HG03175 (cell line): ENCODE results near the gene HLA-DOB.

Source experiments
- ATAC-seq: cut with Tn5 transposase; IDR thresholded peaks from one replicate; pipeline ENCODE4 v1.9.1; 2021; ENCODE audit warnings: mild to moderate bottlenecking, moderate library complexity; ENCODE audit not compliant: unreplicated experiment

HLA-DOB gene

DNA sequence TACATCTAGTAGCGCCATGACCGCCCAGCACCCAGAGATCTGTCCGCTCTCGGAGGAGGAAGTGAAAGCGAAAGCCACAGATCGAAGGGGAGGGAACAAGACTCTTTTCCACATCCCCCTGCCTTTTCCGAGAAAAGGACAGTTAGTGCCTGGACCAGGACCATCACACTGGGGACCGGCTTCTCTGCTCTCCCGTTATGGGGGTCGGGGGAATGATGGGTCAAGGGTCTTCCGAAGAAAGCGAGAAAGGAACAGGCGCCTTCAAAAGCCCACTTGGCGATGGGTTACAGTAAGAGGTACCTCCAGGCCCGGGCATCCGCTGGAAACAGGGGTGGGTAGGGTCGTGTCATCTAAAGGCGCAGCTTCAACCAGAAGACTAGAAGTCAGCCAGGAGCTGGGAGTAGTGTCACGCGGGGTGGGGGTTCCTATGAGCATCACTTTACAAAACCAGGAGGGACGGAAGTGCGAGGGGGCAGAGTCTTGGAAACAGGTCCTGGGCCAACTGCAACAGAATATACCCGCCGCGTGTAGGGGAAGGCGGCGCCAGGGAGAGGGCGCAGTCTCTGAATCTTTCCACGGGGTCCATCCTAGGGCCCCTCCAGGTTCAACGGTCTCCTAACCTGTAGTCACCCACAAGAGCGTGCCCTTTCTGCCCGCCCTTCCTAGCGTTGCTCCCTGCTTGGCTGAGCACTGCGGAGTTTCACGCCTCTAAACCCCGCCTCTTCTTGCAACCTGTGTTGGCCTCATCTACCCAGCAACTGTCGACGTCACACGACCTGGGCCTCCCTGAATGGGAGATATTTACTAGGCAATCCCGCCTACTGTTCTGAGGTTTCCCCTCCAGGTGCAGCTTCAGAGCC lies 27.4 kb upstream of the HLA-DOB start, which contains the start of gene PSMB8:
Gene PSMB8 (minus strand): TSS at position 69 of the 860 bp plus-strand sequence. CDS start 51 bp downstream, at position 18.
- ATAC-seq = peak; percentile 79

DNA sequence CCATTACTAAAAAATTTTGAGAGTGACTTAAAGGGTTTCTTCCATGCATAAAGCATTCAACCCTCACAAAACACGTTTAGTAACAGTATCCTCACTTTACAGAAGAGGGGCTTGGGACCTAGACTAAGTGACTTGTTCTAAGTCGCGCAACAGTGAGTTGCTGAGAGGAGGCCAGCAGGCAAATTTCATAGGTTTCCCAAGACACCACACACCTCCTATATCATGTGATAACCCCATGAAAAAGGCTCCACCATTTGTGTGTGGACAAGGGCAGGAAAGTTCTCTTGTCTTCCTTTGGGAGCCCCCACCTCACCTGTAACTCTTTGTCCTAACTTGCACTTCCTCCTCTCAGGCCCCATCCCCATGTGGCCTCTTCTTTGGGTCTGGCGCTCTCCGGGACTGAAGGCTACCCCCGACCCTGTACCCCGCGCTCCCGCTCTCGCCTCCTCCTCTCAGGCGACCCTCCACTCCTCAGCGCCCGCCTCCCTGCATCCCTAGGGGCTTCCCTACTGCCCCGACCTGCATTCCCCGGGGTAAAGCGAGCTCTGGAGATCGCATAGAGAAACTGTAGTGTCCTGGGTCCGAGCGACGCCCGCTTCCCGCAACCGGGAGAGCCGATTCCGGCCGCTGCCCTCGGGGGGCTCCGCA lies 26.7 kb upstream of the HLA-DOB start:
- no peak for ATAC-seq

DNA sequence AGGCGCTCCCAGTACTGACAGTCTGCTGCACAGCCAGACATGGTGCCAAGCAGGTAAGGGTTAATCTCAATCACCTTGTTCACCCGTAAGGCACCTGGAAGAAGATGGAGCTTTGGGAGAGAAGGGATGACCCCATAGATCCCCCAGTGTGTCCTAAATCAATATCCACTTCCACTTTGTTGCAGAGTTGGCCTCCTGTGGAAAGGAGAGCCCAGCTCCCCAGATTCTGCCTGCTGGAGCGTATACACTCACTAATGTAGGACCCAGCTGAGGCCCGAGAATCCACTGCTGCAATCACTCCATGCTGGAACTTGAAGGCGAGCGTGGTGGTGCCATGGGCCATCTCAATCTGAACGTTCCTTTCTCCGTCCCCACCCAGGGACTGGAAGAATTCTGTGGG lies 25.9 kb upstream of the HLA-DOB start:
- ATAC-seq = no peak

DNA sequence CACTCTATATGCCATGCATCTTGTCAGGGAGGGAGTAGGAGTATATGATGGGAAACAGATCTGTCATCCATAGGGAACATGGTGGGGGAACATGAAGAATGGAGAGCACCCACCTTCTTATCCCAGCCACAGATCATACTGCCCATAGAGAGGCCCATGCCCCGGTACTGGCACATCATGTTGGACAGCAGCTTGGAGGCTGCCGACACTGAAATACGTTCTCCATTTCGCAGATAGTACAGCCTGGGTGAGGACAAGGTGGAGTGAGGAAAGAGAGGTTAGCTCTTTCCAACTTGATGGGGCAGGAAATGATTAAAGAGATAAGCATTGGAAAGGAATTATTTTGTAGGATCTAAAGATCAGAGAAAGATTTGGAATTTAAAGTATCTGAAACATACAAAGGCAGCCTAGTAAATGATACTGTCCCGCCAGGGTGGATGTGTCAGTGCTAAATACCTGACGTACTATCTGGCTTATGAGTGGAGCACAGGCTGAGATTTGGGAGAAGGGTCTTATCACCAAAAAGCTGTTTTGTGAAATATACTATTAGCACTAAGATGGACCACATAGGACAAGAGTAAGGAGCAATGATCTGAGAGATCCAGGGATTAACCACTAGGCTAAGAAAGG lies 25.3 kb upstream of the HLA-DOB start:
- ATAC-seq = no peak

DNA sequence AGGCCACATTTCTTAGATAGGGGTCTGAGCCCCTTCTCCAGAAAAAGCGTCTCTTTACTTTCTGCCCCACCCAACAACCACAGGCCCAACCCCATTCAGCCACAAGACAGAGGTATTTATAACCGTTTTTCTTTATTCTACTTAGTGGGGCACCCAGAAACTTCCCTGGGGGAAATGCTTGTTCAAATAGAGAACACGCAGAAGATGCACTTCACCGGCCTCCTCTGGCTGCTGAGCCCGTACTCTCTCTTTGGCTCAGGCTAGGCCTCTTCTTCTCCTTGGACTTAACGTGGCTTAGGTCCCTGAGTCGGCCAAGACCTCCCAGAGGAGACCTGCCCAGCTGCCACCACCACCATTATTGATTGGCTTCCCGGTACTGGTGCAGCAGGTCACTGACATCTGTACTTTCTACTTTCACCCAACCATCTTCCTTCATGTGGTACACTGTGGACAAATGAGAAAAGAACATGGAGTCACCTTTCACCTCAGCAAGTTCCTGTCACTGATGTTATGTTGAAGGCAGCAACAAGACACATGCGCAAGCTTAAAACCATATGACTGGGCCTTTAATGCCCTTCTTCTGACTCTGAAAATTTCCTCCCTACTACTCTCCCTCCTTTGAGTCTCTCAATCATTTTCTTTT lies 23.9 kb upstream of the HLA-DOB start:
- ATAC-seq = no peak

DNA sequence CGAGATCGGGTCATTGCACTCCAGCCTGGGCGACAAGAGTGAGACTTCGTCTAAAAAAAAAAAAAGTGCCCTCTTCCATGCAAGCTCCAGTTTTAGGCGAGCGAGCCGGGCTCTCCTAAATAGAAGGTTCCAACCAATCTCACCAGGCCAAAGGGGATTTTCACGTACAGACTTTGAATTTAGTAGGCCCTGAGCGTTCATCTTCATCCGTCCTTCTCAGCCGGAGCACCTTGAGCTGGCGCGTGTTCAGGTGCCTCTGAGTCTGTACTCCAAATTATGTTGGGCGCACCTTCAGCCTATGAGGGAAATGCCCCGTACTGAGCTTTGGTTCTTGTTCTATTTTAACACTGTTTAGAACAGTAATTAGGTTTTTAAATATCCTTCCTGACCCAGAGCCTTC lies 22.6 kb upstream of the HLA-DOB start:
- ATAC-seq = no peak

DNA sequence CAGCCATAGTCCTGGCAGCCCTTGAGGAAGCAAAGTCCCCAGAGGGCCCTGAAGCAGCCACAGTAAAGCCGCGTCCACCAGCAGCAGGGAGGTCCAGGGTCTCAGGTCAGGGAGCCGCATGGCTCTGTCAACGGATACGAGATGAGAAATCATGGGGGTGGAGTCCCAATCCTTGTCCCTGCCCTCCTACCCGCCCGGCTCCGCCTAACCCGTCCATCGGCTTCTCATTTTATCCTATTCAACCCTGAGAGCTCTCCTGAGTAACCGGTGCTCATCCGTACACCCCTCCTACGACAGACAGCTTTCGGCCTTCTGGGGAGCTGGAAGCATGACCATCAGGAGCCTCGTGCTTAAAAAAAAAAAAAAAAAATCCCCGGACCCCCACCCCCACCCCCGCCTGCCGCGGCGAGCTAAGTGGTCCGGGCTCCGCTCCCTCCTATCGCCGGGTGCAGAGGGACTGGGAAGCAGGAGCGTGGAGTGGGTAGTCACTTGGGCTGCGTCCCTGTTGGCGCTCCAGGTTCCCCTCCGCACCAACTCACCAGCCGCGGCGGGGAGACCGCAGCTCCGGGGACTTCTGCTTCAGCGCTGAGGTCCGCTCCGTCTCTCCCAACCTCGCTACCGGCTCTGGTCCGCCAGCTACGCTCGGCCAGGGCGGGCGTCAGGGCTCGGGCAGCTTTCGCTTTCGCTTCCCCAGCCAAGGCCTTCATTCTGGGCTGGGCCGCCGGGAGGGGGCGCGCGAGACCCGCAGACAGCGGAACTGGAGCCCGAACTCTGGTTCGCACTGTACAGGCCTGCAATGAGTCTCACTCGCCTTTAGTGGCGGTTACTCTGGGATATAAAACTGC lies 21.5 kb upstream of the HLA-DOB start, which contains the start of gene TAP2:
Gene TAP2 (minus strand): TSS at position 626 of the 845 bp plus-strand sequence. CDS start 506 bp downstream, at position 120.
- peak; percentile 86 for ATAC-seq

DNA sequence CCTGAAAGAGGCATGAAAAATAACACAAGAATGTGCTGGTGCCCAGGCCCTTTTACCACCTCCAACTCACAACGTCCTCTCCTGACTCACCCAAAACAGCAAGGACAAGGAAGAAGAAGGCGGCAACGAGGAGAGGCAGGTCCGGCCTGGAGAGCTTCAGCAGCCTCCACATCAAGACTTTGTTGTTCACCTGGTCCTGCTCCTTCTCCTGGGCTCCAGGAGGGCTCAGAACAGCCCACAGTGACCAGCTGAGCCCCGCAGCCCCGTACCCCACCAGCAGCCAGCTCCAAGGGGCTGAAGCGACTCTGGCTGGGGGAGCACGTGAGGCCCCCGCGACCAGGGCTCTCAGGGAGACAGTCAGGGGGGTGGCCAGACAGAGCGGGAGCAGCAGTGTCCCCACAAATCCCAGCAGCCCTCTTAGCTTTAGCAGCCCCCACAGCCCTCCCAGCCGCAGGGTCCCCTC lies 20.9 kb upstream of the HLA-DOB start:
- no peak for ATAC-seq

DNA sequence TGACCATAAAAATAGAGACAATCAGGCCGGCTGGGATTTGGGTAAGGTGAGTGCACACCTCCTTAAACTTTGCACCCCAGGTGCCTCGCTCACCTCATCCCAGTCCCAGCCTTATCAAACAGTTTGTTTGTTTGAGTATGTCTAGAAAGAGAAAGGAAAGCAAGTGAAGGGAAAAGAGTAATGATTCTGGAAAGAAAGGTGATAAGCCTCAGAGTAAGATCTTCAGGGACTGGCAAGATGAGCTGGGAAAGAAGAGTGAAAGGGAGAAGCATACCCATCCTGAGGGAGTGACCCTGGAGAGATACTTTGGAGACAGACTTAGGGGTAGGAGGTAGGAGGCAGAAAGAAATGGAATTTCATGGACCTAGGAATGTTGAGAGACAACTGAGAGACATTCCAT lies 20.1 kb upstream of the HLA-DOB start:
- no peak for ATAC-seq

DNA sequence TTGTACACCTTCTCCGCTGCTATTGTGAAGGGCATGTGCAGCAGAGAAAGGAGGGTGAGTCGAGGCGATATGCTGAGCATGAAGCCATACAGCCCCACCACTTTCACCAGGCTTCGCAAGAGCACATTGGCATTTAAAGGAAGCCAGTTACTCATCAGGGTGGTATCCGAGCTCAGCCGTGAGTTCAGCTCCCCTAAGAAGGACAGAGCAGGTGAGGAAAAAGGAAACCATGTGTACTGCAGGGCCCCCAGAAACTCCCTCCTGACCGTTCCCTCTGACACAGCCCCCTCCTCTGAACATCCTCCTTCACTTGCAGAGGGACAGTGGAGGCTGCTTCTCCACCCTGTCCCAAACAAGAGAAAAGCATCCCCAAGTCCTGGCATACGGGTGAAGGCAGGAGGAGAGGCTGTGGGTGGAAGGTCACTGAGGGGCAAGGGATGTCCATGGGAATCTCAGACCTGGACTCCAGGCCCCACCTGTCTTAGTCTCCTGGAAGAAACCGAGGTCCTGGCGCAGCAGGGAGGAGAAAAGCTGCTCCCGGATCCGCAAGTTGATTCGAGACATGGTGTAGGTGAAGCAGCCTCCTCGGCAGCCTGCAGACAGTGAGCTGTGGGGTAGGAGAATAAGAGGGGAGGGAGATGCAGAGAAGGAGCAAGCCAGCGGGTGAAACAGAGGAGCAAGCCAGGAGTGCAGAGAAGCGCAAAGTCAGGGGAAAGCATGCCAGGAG lies 18.5 kb upstream of the HLA-DOB start:
- no peak for ATAC-seq

DNA sequence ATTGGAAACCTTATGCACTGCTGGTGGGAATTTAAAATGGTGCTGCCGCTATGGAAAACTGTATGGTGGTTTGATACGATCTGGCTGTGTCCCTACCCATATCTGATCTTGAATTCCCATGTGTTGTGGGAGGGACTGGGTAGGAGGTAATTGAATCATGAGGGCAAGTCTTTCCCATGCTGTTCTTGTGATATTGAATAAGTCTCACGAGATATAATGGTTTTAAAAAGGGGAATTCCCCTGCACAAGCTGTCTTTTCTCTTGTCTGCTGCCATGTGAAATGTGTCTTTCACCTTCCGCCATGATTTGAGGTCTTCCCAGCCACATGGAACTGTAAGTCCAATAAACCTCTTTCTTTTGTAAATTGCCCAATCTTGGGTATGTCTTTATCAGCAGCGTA lies 16.9 kb upstream of the HLA-DOB start:
- no peak for ATAC-seq

DNA sequence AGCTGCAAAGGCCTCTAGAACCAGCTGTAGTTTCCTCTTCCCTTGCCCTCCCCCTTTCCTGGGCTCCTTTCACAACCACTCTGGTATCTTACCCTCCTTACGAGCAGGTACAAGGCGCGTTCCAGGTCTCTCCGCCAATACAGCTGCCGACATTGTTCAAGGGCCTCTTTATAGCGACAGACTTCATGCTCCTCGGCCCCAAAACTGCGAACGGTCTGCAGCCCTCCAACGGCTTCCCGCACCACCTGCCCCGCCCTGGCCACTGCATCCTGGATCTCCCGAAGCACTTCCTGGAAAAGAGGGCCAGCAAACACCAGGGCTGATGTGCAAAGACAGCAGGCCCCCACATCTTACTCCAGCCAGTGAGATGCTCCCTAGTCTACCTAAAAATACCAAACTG lies 15.7 kb upstream of the HLA-DOB start:
- no peak for ATAC-seq

DNA sequence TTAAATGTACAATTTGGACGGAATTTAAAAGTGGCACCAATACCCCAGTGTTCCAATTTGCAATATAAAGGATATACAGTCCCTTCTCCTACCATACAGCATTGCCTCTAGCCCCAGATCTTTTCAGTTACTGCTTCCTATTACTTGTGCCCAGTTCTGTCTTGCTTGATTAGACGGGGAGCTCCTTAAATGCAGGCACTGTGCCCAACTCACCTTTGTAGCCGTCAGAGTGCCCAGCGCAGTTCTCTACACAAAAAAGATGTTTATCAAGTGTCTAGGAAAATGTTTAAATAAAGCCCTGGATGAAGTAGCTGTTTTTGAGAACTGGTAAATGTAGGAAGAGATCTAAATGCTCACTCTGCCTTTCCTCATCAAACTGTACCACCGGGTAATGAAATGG lies 14.1 kb upstream of the HLA-DOB start:
- ATAC-seq = no peak

DNA sequence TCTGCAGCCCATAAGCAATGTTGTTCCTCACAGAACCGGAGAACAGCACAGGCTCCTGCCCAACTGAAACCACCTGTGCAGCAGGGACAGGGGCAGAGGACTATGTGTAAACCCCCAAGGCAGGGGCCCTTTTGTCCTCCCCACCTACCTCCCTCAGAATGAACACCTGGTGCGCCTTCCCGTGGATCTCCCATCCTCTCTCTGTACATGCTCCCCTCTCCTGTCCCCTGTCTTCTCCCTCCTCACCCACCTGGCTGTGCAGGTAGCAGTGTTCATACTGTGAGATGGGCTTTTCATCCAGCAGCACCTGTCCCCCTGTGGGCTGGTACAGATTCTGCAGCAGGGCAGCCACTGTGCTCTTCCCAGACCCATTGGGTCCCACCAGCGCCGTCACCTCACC lies 13.2 kb upstream of the HLA-DOB start:
- no peak for ATAC-seq

DNA sequence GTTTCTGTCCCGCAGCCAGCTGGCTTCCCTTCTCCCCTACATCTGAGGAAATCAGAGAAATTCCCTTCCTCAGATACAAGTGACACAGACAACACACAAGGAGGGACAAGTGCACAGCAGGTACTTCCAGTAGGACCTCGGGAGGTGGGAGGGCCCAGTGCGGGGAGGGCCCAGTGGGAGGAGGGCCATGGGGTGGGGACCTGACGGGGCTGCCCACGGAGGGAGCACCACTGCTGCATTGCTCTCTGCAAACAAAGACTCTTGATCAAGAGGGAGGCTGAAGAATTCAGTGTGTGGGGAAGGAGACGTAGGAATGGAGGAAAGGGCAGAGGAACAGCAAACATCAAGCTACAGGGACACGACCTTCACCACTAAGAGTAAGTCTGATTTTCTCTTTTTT lies 12.7 kb upstream of the HLA-DOB start:
- no peak for ATAC-seq

DNA sequence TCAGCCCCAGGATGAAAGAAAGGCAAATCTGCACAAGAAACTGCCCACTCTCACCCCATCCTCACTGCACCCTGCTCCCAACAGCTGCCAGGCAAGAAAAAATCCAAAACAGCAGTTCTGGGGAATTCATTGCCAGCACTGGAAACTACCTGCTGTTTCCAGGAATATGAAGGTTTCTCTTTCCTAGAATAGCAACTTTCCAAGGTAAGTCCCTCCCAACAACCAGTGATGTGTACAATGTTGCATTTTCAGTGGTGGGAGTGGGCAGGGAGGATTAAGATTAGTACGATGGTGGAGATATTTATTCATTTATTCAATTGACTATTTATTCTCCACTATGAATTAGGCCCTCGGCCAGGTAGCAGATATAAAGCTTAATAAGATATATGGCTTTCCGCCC lies 10.2 kb upstream of the HLA-DOB start:
- ATAC-seq = no peak

DNA sequence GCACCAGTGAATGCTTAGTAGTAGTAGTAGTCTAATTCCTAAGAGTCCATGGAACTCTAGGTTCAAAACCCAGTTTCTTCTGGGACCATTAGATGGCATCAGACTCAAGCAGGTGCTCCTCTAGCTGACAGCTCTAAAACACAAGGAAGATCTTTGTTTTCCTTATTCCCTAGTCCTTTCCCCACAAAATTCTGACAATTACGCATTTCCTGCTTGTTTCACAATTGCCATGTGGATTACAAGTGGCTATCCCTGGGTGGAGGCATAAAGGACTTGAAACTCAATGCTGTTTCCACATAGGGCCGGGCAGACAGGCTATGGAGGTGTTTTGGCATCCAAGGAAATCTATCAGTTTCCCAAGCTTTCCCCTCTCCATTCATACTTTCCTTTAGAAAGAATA lies 9.2 kb upstream of the HLA-DOB start:
- no peak for ATAC-seq

DNA sequence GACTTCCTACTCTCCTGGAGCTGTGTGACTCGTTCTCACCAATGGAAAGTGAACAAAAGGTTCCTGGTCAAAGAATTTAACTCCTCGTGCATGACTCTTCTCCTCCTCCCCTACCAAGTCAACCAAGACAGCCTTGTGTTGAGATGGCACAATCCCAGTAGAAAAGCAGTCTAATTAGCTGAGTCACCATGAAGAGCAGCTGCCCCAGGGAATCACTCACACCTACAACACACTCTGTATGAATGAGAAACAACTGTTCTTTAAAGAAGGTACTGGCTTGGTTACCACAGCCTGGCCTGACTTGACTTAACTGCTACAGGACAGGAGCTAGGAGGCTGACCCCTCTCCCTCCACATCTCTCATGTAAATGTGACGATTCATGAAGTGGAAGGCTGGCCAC lies 2.9 kb upstream of the HLA-DOB start:
- ATAC-seq = no peak

DNA sequence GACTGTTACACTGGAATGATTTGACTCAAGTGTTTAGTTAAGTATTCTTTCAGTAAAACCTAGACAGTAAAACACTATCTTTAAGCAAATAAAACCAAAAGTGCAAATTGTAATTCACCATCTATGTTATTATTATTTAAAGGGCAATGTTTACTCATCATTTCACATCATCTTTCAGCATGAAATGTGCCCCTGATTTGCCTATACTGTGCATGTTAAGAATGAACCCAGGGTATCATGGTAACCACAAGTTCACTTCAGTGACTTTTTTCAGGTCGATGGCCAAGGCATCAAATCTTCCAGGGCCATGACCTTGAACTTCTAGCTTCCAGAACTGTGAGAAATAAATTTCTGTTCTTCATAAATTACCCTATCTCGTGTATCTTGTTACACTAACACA lies 2.1 kb upstream of the HLA-DOB start:
- no peak for ATAC-seq

DNA sequence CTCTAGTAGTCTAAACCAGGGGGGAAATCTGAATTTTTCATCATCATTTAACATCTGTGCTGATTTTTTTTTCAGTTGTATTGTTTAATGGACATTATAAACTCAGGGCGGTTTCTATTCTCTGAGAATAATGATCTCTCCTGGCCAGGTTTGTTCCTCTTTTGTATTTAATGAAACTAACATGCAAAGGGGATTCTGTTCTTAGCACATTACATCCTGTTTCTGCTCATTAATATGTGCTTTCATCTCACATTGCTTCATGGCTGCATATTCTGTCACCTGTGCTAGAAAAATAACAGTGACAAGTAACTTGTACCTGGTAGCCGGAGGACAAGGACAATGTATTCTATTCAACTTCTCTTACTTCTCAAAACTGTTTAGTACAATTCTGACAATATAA lies 806 bp downstream of the HLA-DOB start:
- peak; percentile 56 for ATAC-seq
